Lung microvascular endothelial cell (primary cell): ENCODE results near the gene WNT3A. TPM values are rescaled to one million over a fixed set of nuclear protein-coding genes. Genes with fewer than 3 reads are reported as not detected.
A peak's percentile ranks its signal among the peaks of the same experiment; 100 is the strongest.

Experiments
- DNase-seq, 2 donors: peaks; one replicate each; pipeline versions ENCODE4 v3.0.0 to v3.0.0-alpha.2; 2010; ENCODE audit warnings: low read depth in 2 of 2
- total RNA-seq: library from RNA; depleted of rRNA; stranded (reverse); fragments of >200 nt; gene quantifications from 2 replicates; pipeline ENCODE4 v1.2.1, GENCODE V29; 2014

Gene WNT3A
- total RNA-seq, 1 donor from 2014 or later = not detected

- no peak for DNase-seq
Observed at GRCh38 chr1:228070173-228070572, 63.4 kb downstream of the WNT3A start.

- DNase-seq = no peak
Observed at GRCh38 chr1:228070851-228071250, 64.1 kb downstream of the WNT3A start.

- DNase-seq = no peak
Observed at GRCh38 chr1:228071839-228072657, 65.2 kb downstream of the WNT3A start.

GRCh38 chr1:228072658-228073043, 65.9 kb downstream of the WNT3A start:
- no peak for DNase-seq

GRCh38 chr1:228073061-228073856, 66.5 kb downstream of the WNT3A start:
- no peak for DNase-seq

- DNase-seq = no peak
Observed at GRCh38 chr1:228073857-228074545, 67.2 kb downstream of the WNT3A start.

GRCh38 chr1:228074954-228075730, 68.3 kb downstream of the WNT3A start:
- no peak for DNase-seq

GRCh38 chr1:228075801-228076271, 69.0 kb downstream of the WNT3A start:
- DNase-seq = no peak

GRCh38 chr1:228076796-228077430, 70.1 kb downstream of the WNT3A start:
- no peak for DNase-seq

- no peak for DNase-seq
Observed at GRCh38 chr1:228077565-228078330, 71.0 kb downstream of the WNT3A start.

- DNase-seq = no peak
Observed at GRCh38 chr1:228079013-228079412, 72.2 kb downstream of the WNT3A start.

- DNase-seq = no peak
Observed at GRCh38 chr1:228079601-228080263, 72.9 kb downstream of the WNT3A start.

- no peak for DNase-seq
Observed at GRCh38 chr1:228081144-228081543, 74.3 kb downstream of the WNT3A start.

GRCh38 chr1:228081578-228082213, 74.9 kb downstream of the WNT3A start:
- DNase-seq = peak in 1 of 2 donors; percentile 24

- peak; percentile 95 to 96 for DNase-seq
Observed at GRCh38 chr1:228082214-228082917, 75.6 kb downstream of the WNT3A start, which contains the start of gene ARF1. ARF1 (plus strand) TSS chr1:228082708; CDS start chr1:228097115, 14,407 bp downstream.

GRCh38 chr1:228082918-228083870, 76.4 kb downstream of the WNT3A start:
- DNase-seq = peak; percentile 62 to 78

GRCh38 chr1:228083871-228084278, 77.1 kb downstream of the WNT3A start:
- DNase-seq = peak; percentile 53 to 56
